HepG2 (cell line): ENCODE data around the gene TFF1. TPM values are rescaled to one million over a fixed set of nuclear protein-coding genes. Genes with fewer than 3 reads are reported as not detected.

ENCODE experiments used
- ERF ChIP-seq: IDR thresholded peaks from 2 replicates; pipeline ENCODE4 v1.6.1; 2018; ENCODE audit warnings: missing biosample characterization, missing genetic modification reagents
- GLI4 ChIP-seq: sonication (generic); formaldehyde crosslinking; IDR thresholded peaks from 2 replicates; pipeline ENCODE4 v1.5.1; 2020; ENCODE audit warnings: missing genetic modification reagents, mild to moderate bottlenecking, moderate library complexity, borderline replicate concordance
- POLR2G ChIP-seq: fragments of 200-400 bp; formaldehyde crosslinking; IDR thresholded peaks from 2 replicates; pipeline ENCODE4 v1.6.1; 2018; ENCODE audit warnings: mild to moderate bottlenecking, low read depth, low read length, moderate library complexity
- SIX1 ChIP-seq: sonication (generic); formaldehyde crosslinking; IDR thresholded peaks from 2 replicates; pipeline ENCODE4 v1.4.0; 2020; ENCODE audit warnings: missing genetic modification reagents, borderline replicate concordance
- ZFP36L2 ChIP-seq: sonication (generic); formaldehyde crosslinking; IDR thresholded peaks from 2 replicates; pipeline ENCODE4 v1.4.0; 2020; ENCODE audit warnings: missing genetic modification reagents
- ZNF513 ChIP-seq: sonication (generic); formaldehyde crosslinking; conservative IDR thresholded peaks from 2 replicates; pipeline ENCODE4 v1.5.0; 2020; ENCODE audit warnings: missing genetic modification reagents
- ZNF816 ChIP-seq: sonication (generic); formaldehyde crosslinking; IDR thresholded peaks from 2 replicates; pipeline ENCODE4 v1.8.0; 2022; ENCODE audit warnings: missing genetic modification reagents, mild to moderate bottlenecking, borderline replicate concordance
- ZSCAN30 ChIP-seq: sonication (generic); formaldehyde crosslinking; IDR thresholded peaks from 2 replicates; pipeline ENCODE4 v1.5.0; 2020; ENCODE audit warnings: mild to moderate bottlenecking, missing genetic modification reagents
- polyA plus RNA-seq, 8 experiments: library from polyadenylated mRNA; depleted of rRNA in 3 of 8; stranded (reverse) in 7 of 8; unstranded in 1 of 8; fragments of >200 nt; fragmentation: Illumina TruSeq in 4 of 8; extraction: Trizol in 4 of 8; gene quantifications; 2 replicates each; pipeline versions ENCODE4 v1.2.1 to v1.2.3, GENCODE V29; 2011 to 2016; ENCODE audit warnings: low read depth in 4 of 8, missing spikeins in 1 of 8, mixed read lengths in 1 of 8; ENCODE audit not compliant: insufficient read depth in 1 of 8
- total RNA-seq, 5 experiments: library from RNA; depleted of rRNA; stranded (reverse); fragments of >200 nt; fragmentation: Illumina TruSeq; extraction: Trizol; gene quantifications; 2 replicates each; pipeline ENCODE4 v1.2.3, GENCODE V29; 2016; ENCODE audit warnings: low read depth in 1 of 5
- TF ChIP-seq, protein P1 (sequence below): sonication (generic); formaldehyde crosslinking; conservative IDR thresholded peaks from 2 replicates; pipeline ENCODE4 v1.8.0; 2022; ENCODE audit warnings: missing genetic modification reagents
- TF ChIP-seq, protein P2 (sequence below): sonication (generic); formaldehyde crosslinking; conservative IDR thresholded peaks from 2 replicates; pipeline ENCODE4 v1.8.0; 2022; ENCODE audit warnings: mild to moderate bottlenecking, moderate library complexity, missing genetic modification reagents
- TF ChIP-seq, protein P3 (sequence below): sonication (generic); formaldehyde crosslinking; IDR thresholded peaks from 2 replicates; pipeline ENCODE4 v1.4.0; 2020; ENCODE audit warnings: mild to moderate bottlenecking, missing genetic modification reagents

TFF1 gene
- total and polyA plus RNA-seq, 2 of the 13 experiments (the other 11 are each of a cell fraction or from before 2014, with no cell fraction given) = 0.24 to 19.4 TPM

DNA sequence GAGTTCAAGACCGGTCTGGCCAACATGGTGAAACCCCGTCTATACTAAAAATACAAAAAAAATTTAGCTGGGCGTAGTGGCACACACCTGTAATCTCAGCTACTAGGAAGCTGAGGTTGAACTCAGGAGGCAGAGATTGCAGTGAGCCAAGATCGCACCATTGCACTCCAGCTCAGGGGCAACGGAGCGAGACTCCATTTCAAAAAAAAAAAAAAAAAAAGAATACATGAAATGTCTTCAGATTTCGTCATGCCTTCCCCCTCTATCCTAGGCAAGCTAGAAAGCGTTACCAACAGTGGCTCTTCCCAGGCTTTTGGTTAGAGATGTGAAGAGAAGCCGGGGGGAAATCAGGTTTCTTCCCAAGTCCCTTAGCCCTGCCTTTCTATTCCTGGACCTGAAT lies 3.6 kb downstream of the TFF1 start (continued):
- no peak for TF ChIP-seq GLI4 (CRISPR knock-in tag)
- TF ChIP-seq ERF = no peak
- TF ChIP-seq SIX1 = no peak
- TF ChIP-seq, protein P1, sequence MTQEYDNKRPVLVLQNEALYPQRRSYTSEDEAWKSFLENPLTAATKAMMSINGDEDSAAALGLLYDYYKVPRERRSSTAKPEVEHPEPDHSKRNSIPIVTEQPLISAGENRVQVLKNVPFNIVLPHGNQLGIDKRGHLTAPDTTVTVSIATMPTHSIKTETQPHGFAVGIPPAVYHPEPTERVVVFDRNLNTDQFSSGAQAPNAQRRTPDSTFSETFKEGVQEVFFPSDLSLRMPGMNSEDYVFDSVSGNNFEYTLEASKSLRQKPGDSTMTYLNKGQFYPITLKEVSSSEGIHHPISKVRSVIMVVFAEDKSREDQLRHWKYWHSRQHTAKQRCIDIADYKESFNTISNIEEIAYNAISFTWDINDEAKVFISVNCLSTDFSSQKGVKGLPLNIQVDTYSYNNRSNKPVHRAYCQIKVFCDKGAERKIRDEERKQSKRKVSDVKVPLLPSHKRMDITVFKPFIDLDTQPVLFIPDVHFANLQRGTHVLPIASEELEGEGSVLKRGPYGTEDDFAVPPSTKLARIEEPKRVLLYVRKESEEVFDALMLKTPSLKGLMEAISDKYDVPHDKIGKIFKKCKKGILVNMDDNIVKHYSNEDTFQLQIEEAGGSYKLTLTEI (CRISPR knock-in tag) = no peak
- TF ChIP-seq ZNF513 = no peak
- TF ChIP-seq, protein P2, sequence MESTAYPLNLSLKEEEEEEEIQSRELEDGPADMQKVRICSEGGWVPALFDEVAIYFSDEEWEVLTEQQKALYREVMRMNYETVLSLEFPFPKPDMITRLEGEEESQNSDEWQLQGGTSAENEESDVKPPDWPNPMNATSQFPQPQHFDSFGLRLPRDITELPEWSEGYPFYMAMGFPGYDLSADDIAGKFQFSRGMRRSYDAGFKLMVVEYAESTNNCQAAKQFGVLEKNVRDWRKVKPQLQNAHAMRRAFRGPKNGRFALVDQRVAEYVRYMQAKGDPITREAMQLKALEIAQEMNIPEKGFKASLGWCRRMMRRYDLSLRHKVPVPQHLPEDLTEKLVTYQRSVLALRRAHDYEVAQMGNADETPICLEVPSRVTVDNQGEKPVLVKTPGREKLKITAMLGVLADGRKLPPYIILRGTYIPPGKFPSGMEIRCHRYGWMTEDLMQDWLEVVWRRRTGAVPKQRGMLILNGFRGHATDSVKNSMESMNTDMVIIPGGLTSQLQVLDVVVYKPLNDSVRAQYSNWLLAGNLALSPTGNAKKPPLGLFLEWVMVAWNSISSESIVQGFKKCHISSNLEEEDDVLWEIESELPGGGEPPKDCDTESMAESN (CRISPR knock-in tag) = no peak
- TF ChIP-seq ZSCAN30 (CRISPR knock-in tag) = no peak
- TF ChIP-seq ZFP36L2 (CRISPR knock-in tag) = no peak
- TF ChIP-seq, protein P3, sequence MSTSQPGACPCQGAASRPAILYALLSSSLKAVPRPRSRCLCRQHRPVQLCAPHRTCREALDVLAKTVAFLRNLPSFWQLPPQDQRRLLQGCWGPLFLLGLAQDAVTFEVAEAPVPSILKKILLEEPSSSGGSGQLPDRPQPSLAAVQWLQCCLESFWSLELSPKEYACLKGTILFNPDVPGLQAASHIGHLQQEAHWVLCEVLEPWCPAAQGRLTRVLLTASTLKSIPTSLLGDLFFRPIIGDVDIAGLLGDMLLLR (CRISPR knock-in tag) = no peak
- TF ChIP-seq POLR2G = no peak
- TF ChIP-seq ZNF816 = no peak
